Skeletal muscle satellite cell (primary cell): ENCODE data around the gene ROPN1L.

Experiments
- H3K27me3 ChIP-seq: 2 replicates; pipeline ENCODE4 v1.7.0; 2013; ENCODE audit warnings: low read length; ENCODE audit not compliant: control insufficient read depth, insufficient read depth
- H3K36me3 ChIP-seq: 2 replicates; pipeline ENCODE4 v1.7.0; 2013; ENCODE audit warnings: mild to moderate bottlenecking, control low read depth, low read length; ENCODE audit not compliant: insufficient read depth
- H3K4me1 ChIP-seq: 2 replicates; pipeline ENCODE4 v1.7.0; 2013; ENCODE audit warnings: low read length; ENCODE audit not compliant: control insufficient read depth, insufficient read depth
- H3K4me2 ChIP-seq: 2 replicates; pipeline ENCODE4 v1.7.0; 2013; ENCODE audit warnings: mild to moderate bottlenecking, low read length
- H3K4me3 ChIP-seq: 2 replicates; pipeline ENCODE4 v1.7.0; 2013; ENCODE audit warnings: low read length
- H3K9ac ChIP-seq: 2 replicates; pipeline ENCODE4 v1.7.0; 2013; ENCODE audit warnings: mild to moderate bottlenecking, low read depth, low read length, moderate library complexity
- H3K9me3 ChIP-seq: replicated peaks from 2 replicates; pipeline ENCODE4 v1.7.0; 2013; ENCODE audit warnings: mild to moderate bottlenecking, control low read depth, low read length

Gene ROPN1L

GRCh38 chr5:10470669-10471068, 29.0 kb downstream of the ROPN1L start:
- H3K27me3 ChIP-seq = peaks cover 8% of the 10 kb centered on the region
- no peaks in the 10 kb centered on the region for H3K9me3 ChIP-seq
- peaks cover 20% of the 10 kb centered on the region for H3K4me1 ChIP-seq

GRCh38 chr5:10471677-10472076, 30.0 kb downstream of the ROPN1L start:
- no peaks in the 10 kb centered on the region for H3K9me3 ChIP-seq
- peaks cover 20% of the 10 kb centered on the region for H3K4me1 ChIP-seq
- no peak overlapping the region for H3K4me3 ChIP-seq
- peaks cover 8% of the 10 kb centered on the region for H3K27me3 ChIP-seq
- H3K4me2 ChIP-seq = no peak overlapping the region
- H3K36me3 ChIP-seq = no peaks in the 10 kb centered on the region
- no peak overlapping the region for H3K9ac ChIP-seq

More at GRCh38 chr5:10470669-10471068, 29.0 kb downstream of the ROPN1L start:
- no peaks in the 10 kb centered on the region for H3K36me3 ChIP-seq
- H3K4me2 ChIP-seq = no peak overlapping the region
- H3K4me3 ChIP-seq = no peak overlapping the region
- H3K9ac ChIP-seq = no peak overlapping the region

GRCh38 chr5:10474521-10475075, 32.9 kb downstream of the ROPN1L start:
- Histone ChIP-seq H3K27me3 (peaks cover 8% of the 10 kb centered on the region), H3K9ac (no peak overlapping the region), H3K9me3 (no peaks in the 10 kb centered on the region), H3K4me3 (no peak overlapping the region), H3K4me1 (peaks cover 19% of the 10 kb centered on the region), H3K36me3 (no peaks in the 10 kb centered on the region), H3K4me2 (no peak overlapping the region)

- H3K4me3 ChIP-seq = no peak overlapping the region
- H3K36me3 ChIP-seq = no peaks in the 10 kb centered on the region
- peaks cover 8% of the 10 kb centered on the region for H3K27me3 ChIP-seq
- no peaks in the 10 kb centered on the region for H3K9me3 ChIP-seq
- peaks cover 19% of the 10 kb centered on the region for H3K4me1 ChIP-seq
- no peak overlapping the region for H3K9ac ChIP-seq
- H3K4me2 ChIP-seq = no peak overlapping the region
These were observed 34.4 kb downstream of the ROPN1L start for GRCh38 chr5:10475931-10476676.

GRCh38 chr5:10476878-10477277, 35.2 kb downstream of the ROPN1L start:
- Histone ChIP-seq H3K9me3 (no peaks in the 10 kb centered on the region), H3K36me3 (no peaks in the 10 kb centered on the region), H3K9ac (no peak overlapping the region), H3K4me1 (peaks cover 19% of the 10 kb centered on the region), H3K27me3 (peaks cover 8% of the 10 kb centered on the region), H3K4me2 (no peak overlapping the region), H3K4me3 (no peak overlapping the region)

GRCh38 chr5:10477943-10478342, 36.3 kb downstream of the ROPN1L start:
- Histone ChIP-seq H3K27me3 (peaks cover 7% of the 10 kb centered on the region), H3K9ac (no peak overlapping the region), H3K36me3 (no peaks in the 10 kb centered on the region), H3K4me1 (peaks cover 19% of the 10 kb centered on the region), H3K4me2 (no peak overlapping the region), H3K9me3 (no peaks in the 10 kb centered on the region), H3K4me3 (no peak overlapping the region)

- H3K4me2 ChIP-seq = peak overlapping the region; percentile 43
- H3K4me3 ChIP-seq = no peak overlapping the region
- no peaks in the 10 kb centered on the region for H3K9me3 ChIP-seq
- H3K36me3 ChIP-seq = no peaks in the 10 kb centered on the region
- H3K27me3 ChIP-seq = peaks cover 3% of the 10 kb centered on the region
- H3K9ac ChIP-seq = no peak overlapping the region
- H3K4me1 ChIP-seq = peaks cover 19% of the 10 kb centered on the region
These were observed 36.8 kb downstream of the ROPN1L start for GRCh38 chr5:10478436-10478835.

- H3K9me3 ChIP-seq = no peaks in the 10 kb centered on the region
- H3K4me3 ChIP-seq = no peak overlapping the region
- no peak overlapping the region for H3K9ac ChIP-seq
- H3K4me2 ChIP-seq = peak overlapping the region; percentile 43
- no peaks in the 10 kb centered on the region for H3K36me3 ChIP-seq
- no peaks in the 10 kb centered on the region for H3K27me3 ChIP-seq
- peaks cover 19% of the 10 kb centered on the region for H3K4me1 ChIP-seq
These were observed 37.6 kb downstream of the ROPN1L start for GRCh38 chr5:10479154-10479721.

GRCh38 chr5:10480237-10480985, 38.7 kb downstream of the ROPN1L start:
- Histone ChIP-seq H3K4me1 (peaks cover 20% of the 10 kb centered on the region), H3K4me2 (no peak overlapping the region), H3K9me3 (no peaks in the 10 kb centered on the region), H3K4me3 (no peak overlapping the region), H3K27me3 (no peaks in the 10 kb centered on the region), H3K36me3 (no peaks in the 10 kb centered on the region), H3K9ac (no peak overlapping the region)

- no peaks in the 10 kb centered on the region for H3K9me3 ChIP-seq
- no peaks in the 10 kb centered on the region for H3K27me3 ChIP-seq
- no peaks in the 10 kb centered on the region for H3K36me3 ChIP-seq
These were observed 39.7 kb downstream of the ROPN1L start for GRCh38 chr5:10481241-10481935.

More at GRCh38 chr5:10481241-10481935, 39.7 kb downstream of the ROPN1L start:
- Histone ChIP-seq H3K4me3 (no peak overlapping the region), H3K4me1 (peaks cover 22% of the 10 kb centered on the region), H3K4me2 (no peak overlapping the region), H3K9ac (no peak overlapping the region)
